Left ventricle myocardium superior (tissue), 1 donor: ENCODE results near the gene HPS6. TPM values are rescaled to one million over a fixed set of nuclear protein-coding genes. Genes with fewer than 3 reads are reported as not detected.
"Not testable (repeated sequence)": the region's sequence is repeated elsewhere in the genome, so short reads cannot be mapped to it uniquely, and the experiment has no call there.

Source experiments
- ATAC-seq: fragments of 200-7000 bp; cut with Tn5 transposase; one replicate; pipeline ENCODE4 v1.9.1; 2020; ENCODE audit warnings: mild to moderate bottlenecking, moderate library complexity
- DNase-seq: peaks from one replicate; pipeline ENCODE4 v3.0.0-alpha.2; 2020
- intact Hi-C: fragments of 100-400 bp; cut with micrococcal nuclease; formaldehyde crosslinking; loops from one replicate; pipeline ENCODE4 v1.11.0; 2022
- long read RNA-seq: library from polyadenylated mRNA; unstranded; transcript quantifications from one replicate; pipeline ENCODE4 v2.0.0, GENCODE V29; 2021
- total RNA-seq: library from RNA; stranded (reverse); fragmentation: NEBNext Ultra II Directional; extraction: Animal tissue kit (Norgen Biotek cat#: 25700); gene quantifications from one replicate; pipeline ENCODE4 v1.2.1, GENCODE V29; 2021
- donor health status: DM: no; HTN: yes; CAD: no; lungs with severe emphysema.

The HPS6 gene
- 9.4 TPM for total RNA-seq
- long read RNA-seq, transcript HPS6-201 (1 exons, 2,649 nt), result major isoform, 62 of 62 reads
- long read RNA-seq, partial matches to known transcripts, result 0 of 62 reads
- long read RNA-seq, other reads (novel, unspliced or antisense), result 0 of 62 reads

DNA sequence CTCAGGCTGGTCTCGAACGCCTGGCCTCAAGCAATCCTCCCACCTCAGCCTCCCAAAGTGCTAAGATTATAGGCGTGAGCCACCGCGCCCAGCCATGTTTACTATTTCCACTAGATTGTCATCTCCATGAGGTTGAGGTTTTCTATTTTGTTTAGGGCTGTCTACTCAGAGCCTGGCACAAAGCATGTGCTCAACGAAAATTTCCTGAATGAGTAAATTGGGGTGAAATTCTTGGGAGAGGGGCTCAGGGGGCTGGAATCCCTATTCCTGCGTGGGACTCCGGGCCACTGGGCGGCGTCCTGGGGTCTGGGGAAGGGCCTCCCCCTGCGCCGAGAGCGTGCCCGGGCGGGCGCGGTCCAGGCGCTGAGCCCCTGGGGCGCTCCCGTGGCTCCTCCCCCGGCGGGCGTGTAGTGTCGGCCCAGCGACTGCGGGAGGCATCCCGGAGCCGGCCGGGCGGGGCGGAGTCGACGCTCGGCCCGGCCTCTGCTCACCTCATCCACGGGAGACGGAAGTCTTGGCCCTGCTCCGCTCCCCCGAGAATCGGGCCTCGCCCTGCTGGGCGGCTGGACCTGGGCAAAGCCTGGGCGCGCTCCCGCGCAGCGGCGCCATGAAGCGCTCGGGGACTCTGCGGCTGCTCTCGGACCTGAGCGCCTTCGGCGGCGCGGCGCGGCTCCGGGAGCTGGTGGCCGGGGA, at the start of gene HPS6:
TSS of gene HPS6 (plus strand) at position 482 of the 693 bp plus-strand sequence. CDS start at position 608, 126 bp downstream.
- intact Hi-C loops, result no loop called here
- peak; percentile 96 for DNase-seq
- peak; percentile 98 for ATAC-seq

DNA sequence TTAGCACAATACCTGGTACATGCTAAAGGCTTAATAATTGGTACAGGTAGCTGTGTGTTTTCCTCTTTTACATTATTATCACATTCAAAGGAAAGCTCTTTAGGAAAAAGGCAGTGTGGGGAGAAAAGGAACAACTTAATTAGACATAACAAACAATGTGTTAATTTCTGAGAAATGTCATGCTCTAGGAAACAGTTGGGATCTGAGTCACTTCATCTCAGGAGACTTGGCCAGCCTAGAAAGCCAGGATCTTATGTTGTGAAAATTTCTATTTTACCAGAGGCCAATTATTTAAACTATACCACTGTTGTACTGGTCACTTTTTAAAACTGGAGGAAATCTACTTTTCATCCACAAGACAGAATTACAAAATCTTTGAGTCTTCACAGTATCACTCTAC, 48.7 kb upstream of the HPS6 start:
- ATAC-seq (no peak), DNase-seq (no peak)
- intact Hi-C loops, result no loop called here

DNA sequence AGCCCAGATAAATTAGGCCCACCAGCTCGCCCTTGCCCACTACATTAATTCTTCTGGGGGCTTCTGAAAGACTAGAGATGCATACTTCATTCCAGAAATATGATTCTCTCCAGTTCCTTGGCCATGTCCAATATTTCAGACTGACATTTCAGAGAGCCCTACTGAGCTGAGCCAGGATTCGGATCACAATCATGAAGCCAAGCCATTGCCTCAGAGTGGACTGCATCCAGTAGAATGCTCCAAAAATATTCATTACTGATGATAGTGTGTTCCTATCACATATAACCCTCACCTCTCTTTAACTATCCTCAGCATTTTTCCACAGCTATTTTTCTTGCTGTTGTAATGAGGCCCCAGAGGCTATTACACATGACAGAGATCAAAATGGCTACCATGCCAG, 47.9 kb upstream of the HPS6 start:
- peak; percentile 57 for ATAC-seq
- intact Hi-C loops, result no loop called here
- DNase-seq, result no peak

DNA sequence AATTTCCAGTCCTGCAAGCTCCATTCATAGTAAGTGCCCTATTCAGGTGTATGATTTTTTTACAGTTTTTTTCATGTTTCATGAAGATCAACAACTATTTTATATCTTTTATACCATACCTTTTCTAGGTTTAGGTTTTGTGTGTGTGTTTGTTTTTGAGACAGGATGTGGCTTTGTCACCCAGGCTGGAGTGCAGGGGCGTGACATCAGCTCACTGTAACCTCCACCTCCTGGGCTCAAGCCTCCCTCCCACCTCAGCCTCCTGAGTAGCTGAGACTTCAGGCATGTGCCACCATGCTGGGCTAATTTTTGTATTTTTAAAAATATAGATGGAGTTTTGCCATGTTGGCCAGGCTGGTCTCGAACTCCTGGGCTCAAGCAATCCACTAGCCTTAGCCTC, 44.2 kb upstream of the HPS6 start:
- intact Hi-C loops, result no loop called here
- DNase-seq (no peak), ATAC-seq (no peak)

DNA sequence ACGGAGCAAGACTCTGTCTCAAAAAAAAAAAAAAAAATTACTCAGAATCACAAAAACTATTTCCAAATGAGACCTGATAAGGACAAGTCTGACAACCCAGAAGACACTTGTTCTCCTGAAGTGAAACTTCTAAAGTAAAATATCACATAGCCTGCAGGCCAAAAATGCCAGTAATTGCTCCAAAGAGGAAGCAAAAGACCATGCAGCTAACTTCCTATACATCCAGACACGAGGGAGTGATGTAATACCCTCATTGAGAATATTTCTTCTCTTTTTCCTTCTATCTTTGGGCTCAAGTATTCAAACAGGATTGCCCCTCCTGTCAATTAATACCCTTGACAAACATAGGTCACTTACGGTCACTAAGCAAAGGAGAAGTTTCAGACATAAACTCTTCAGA, 40.4 kb upstream of the HPS6 start:
- DNase-seq (no peak), ATAC-seq (no peak)
- intact Hi-C loops, result no loop called here

DNA sequence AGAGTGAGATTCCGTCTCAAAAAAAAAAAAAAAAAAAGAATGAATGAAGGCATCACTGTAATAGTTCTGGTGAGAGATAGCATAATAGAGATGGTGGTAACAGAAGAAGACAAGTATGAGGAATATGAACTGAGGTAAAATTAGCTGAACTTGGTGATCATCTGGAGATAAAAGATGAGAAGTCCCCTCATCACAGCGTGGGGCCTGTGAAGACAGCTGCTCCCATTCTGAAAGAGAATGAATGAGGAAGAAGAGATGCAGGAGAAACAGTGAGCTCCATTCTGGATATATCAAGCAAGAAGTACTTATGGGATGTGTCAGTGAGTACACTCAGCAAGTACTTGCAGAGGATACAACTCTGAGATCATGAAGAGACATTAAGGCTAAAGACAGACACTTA, 37.9 kb upstream of the HPS6 start:
- DNase-seq (no peak), ATAC-seq (no peak)
- intact Hi-C loops, result no loop called here

DNA sequence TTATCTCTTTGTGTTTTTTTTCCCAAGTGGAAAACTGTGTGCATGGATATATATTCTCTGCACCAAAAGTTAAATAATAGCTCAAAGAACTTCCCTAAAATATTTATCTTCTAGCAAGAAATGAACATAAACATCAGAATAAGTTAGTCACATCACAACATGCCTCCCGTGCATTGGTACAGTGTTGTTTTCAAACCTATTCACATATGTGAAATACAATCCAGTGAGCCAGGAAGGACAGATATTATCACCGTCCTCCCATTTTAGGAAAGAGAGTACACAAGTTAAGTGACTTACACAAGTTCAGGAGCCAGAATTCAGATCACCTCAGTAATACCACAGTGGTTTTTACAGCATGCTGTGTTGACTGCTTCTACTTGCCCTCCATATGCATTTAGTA, 31.4 kb upstream of the HPS6 start:
- DNase-seq (no peak), ATAC-seq (no peak)
- intact Hi-C loops, result no loop called here

DNA sequence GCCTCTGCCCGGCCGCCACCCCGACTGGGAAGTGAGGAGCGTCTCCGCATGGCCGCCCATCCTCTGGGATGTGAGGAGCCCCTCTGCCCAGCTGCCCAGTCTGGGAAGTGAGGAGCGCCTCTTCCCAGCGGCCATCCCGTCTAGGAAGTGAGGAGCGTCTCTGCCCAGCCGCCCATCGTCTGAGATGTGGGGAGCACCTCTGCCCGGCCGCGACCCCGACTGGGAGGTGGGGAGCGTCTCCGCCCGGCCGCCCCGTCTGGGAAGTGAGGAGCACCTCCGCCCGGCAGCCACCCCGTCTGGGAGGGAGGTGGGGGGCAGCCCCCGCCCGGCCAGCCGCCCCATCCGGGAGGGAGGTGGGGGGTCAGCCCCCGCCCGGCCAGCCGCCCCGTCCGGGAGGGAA, 29.3 kb upstream of the HPS6 start:
- intact Hi-C loops, DNase-seq: not testable (repeated sequence)

DNA sequence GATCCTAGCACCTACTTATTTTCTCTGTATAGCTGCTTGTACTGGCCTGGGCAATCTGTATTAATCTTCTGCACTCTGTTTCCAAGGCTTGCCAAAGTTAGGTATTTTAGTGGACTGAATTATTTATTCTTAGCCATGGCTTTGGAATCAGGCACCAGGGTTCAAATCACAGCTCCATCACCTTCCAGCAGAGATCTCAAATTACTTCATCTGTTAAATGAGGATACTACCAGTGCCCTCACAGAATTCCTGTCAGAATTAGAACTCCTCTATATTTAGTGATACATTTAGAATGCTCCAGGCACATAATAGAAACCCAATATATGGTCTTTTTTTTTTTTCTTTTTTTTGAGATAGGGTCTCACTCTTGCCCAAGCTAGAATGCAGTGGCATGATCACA, 26.7 kb upstream of the HPS6 start:
- DNase-seq (no peak), ATAC-seq (no peak)
- intact Hi-C loops, result no loop called here

More for the DNA sequence above, 29.3 kb upstream of the HPS6 start:
- ATAC-seq, result not testable (repeated sequence)

DNA sequence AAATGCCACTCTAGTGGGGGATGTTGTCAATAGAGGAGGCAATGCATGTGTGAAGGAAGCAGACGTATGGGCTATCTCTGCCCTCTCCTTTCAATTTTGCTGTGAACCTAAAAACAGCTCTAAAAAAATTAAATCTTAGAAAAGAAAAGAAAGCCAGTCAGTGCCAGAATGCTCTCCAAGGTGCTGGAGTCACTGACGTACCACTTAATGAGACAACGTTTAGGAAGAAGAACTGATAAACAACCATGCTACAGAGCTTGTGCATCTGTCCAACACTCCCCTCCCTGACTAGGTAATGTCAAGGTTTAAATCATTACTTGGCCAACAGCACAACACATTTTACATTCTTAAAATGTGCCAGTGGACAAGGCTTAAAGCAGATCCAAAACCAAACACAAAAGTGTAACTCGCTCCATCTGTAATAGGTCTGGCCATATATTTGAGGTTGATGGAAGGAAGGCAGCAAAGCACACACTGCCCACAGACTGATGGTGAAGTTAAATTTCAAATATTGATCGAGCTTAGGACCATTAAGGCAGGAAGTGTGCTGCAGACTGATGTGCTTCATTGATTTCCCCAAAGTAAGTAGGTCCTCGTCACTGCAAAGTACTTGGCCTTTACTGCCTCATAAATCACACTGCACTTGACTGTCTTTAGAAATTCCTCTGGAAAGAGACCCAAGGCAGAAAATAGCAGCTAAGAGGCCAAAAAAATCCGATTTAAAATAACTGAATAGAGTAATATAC, 24.7 kb upstream of the HPS6 start:
- DNase-seq (no peak), ATAC-seq (no peak)
- intact Hi-C loops, result no loop called here

DNA sequence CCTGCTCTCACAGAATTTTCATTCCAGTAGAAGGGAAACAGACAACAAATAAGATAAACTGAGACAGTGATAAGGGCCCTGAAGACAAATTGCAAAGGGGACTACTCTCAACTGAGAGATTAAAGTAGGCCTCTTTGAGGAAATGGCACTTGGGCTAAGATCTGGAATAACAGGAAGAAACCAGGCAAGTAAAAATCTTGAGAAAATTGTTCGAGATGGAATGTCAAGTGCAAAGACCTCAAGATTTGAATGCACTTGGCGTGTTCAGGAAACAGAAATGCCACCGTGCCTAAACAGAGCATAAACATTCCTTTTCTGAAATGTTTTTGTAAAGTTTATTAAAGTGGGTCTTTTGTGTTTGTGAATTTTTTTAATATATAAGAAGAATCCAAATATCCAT, 19.9 kb upstream of the HPS6 start:
- DNase-seq (no peak), ATAC-seq (no peak)
- intact Hi-C loops, result no loop called here

DNA sequence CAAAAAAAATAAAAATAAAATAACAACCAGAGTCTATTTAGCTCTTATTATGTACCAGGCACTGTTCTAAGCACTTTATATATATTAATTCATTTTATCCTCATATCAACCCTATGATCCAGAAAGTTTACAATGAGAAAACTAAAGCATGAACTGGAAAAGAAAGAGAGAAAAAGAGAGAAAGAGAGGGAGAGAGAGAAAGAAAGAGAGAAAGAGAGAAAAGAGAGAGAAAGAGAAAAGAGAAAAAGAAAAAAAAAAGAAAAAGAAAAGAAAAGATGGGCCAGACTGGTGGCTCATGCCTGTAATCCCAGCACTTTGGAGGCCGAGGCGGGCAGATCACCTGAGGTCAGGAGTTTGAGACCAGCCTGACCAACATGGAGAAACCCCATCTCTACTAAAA, 19.1 kb upstream of the HPS6 start:
- ATAC-seq, result no peak
- intact Hi-C loops, result no loop called here
- no peak for DNase-seq

DNA sequence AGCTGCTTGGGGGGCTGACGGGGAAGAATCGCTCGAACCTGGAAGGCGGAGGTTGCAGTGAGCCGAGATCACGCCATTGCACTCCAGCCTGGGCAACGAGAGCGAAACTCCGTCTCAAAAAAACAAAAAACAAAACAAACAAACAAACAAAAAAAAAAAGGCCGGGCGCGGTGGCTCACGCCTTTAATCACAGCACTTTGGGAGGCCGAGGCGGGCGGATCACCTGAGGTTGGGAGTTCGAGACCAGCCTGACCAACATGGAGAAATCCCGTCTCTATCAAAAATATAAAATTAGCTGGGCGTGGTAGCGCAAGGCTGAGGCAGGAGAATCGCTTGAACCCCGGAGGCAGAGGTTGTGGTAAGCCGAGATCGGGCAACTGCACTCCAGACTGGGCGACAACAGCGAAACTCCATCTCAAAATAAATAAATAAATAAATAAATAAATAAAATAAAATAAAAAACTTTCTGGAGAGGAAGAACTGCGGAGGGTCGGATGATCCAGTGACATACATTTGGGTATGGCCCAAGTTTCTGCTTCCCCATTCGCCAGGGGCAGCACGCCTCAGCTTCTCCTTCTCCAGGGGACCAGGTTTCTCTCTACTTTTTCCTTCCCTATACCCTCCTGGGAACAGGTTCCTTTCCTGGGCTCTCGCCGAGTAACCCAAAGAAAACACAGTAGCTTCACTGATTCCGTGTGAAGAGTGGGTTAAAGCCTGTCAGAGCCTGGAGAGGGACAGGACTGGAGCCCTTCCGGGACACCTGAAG, 10.1 kb upstream of the HPS6 start:
- DNase-seq, intact Hi-C loops: not testable (repeated sequence)

DNA sequence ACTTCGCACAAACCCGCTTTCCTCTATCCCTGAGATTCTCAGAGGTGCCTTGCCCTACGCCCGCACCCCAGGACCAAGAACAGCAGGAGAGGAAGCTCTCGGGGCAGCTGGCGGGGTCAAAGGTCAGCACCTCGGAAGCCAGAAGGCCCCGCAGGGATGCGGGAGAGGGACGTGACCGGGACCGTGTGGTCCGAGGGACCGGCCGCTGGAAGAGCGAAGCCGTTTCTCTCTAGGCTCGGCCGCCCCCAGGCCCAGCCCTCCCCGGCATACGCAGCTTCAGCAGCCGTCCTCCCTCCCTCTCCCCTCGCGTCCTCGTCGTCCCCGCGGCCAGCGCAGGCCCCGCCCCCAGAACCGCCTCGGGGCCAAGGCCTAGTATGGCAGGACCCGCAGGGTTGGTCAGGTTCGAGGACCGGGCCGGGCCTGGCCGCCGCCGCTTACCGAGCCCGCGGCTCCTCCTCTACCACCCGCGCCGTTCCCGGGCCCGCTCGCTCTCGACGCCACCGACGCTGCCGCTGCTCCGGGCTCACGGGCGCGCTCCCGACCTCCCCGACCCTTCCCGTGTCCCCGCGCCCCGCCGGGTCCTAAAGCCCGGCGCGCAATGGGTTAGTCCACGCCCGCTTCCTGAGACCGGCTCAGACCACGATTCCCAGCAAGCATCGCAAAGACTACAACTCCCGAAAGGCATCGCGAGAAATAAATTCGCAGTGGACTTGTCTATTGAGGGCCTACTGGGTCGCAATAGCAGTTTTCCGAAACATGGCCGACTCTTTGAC, 9.3 kb upstream of the HPS6 start, which contains the start of gene ARMH3:
TSS of gene ARMH3 (minus strand) at position 527 of the 773 bp plus-strand sequence. CDS start 16,059 bp downstream, outside the sequence.
- DNase-seq (peak; percentile 95), ATAC-seq (peak; percentile 98)
- intact Hi-C loops, result no loop called here

More for the DNA sequence above, 10.1 kb upstream of the HPS6 start:
- not testable (repeated sequence) for ATAC-seq

DNA sequence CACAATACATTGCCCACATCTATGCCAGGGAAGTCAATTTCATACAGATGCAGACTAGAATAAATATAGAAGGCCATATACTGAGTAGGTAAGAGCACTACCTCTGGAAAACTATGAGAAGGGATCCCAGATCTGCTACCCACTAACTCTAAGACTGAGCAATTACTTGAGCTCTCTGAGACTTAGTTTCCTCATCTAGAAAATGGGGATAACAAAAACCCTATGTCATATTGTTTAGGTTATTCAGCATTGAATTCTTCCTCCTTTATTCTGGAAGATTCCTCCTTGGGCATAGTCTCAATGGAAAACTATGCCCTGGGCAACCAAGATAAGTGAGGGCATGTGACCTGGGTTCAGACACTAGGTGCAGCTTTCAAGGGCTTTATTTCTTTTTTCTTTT, 5.2 kb upstream of the HPS6 start:
- ATAC-seq, result no peak
- intact Hi-C loops, result no loop called here
- no peak for DNase-seq

DNA sequence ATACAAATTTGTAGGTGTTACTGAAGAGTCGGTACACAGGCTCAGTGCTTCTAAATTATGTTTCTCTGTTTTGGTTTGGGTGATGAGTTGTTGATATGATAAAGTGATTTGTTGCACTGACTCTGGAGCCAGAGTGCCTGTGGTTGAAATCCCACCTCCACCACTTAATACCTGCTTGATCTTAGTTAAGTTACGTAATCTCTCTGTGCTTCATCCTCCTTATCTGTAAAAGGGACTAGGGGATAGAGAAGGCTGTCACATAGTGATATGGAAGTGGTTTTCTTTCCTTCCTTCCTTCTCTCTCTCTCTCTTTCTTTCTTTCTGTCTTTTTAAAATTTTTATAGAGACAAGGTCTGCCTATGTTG, 664 bp upstream of the HPS6 start:
- intact Hi-C loops, result no loop called here

DNA sequence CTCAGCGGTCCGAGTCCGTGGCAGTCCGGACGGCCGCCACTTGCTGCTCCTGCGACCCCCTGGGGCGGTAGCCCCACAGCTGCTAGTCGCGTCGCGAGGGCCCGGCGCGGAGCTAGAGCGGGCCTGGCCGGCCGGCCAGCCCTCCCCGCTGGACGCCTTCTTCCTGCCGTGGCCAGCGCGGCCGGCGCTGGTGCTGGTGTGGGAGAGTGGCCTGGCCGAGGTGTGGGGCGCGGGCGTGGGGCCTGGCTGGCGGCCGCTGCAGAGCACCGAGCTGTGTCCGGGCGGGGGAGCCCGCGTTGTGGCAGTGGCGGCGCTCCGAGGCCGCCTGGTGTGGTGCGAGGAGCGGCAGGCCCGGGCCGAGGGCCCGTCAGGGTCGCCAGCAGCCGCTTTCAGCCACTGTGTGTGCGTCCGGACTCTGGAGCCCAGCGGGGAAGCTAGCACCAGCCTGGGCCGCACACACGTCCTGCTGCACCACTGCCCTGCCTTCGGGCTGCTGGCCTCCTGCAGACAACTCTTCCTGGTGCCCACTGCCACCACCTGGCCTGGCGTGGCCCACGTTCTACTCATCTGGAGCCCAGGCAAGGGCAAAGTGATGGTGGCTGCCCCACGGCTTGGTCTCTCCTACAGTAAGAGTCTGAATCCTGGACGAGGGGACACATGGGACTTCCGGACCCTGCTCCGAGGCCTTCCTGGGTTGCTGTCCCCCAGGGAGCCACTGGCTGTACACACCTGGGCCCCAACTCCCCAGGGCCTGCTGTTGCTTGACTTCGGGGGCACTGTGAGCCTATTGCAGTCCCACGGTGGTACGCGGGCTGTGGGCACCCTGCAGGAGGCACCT, 631 bp downstream of the HPS6 start:
- ATAC-seq, result peak; percentile 64
- intact Hi-C loops, result no loop called here
- DNase-seq, result peak; percentile 65

More for the DNA sequence above, 664 bp upstream of the HPS6 start:
- no peak for DNase-seq
- no peak for ATAC-seq

DNA sequence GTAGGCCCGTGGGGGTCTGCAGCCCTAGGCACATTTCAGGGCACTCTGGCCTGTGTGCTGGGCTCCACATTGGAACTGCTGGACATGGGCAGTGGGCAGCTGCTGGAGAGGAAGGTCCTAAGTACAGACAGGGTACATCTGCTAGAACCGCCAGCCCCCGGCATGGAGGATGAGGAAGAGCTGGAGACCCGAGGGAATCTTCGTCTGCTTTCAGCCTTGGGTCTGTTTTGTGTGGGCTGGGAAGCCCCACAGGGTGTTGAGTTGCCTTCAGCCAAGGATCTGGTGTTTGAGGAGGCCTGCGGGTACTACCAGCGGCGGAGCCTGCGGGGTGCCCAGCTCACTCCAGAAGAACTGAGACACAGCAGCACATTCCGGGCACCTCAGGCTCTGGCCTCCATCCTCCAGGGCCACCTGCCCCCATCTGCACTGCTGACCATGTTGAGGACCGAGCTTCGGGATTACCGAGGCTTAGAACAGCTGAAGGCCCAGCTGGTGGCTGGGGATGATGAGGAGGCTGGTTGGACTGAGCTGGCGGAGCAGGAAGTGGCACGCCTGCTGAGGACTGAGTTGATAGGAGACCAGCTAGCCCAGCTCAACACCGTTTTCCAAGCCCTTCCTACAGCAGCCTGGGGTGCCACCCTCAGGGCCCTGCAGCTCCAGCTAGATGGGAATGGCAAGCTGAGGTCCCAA, 1.4 kb downstream of the HPS6 start:
- no peak for DNase-seq
- no peak for ATAC-seq
- intact Hi-C loops, result no loop called here
